Mucosa of stomach (tissue), 1 donor: ENCODE data around the gene GZMA.

Experiments
- H3K27me3 ChIP-seq: one replicate; pipeline ENCODE4 v1.7.0; 2013; ENCODE audit warnings: mild to moderate bottlenecking, low read length; ENCODE audit not compliant: control insufficient read depth, insufficient read depth
- H3K36me3 ChIP-seq: one replicate; pipeline ENCODE4 v1.7.0; 2013; ENCODE audit warnings: low read length; ENCODE audit not compliant: control insufficient read depth, insufficient read depth
- H3K4me1 ChIP-seq: one replicate; pipeline ENCODE4 v1.7.0; 2013; ENCODE audit warnings: mild to moderate bottlenecking, low read length; ENCODE audit not compliant: control insufficient read depth, insufficient read depth
- H3K4me3 ChIP-seq: one replicate; pipeline ENCODE4 v1.7.0; 2013; ENCODE audit warnings: low read length
- H3K9ac ChIP-seq: one replicate; pipeline ENCODE4 v1.7.0; 2013; ENCODE audit warnings: mild to moderate bottlenecking, low read length, moderate library complexity
- H3K9me3 ChIP-seq: one replicate; pipeline ENCODE4 v1.7.0; 2013; ENCODE audit warnings: mild to moderate bottlenecking, low read length, moderate library complexity; ENCODE audit not compliant: control insufficient read depth
- donor health status: Pancreatic carcinoma.

GZMA gene

GRCh38 chr5:55114061-55114460 is 11.6 kb downstream of the GZMA start:
- H3K9me3 ChIP-seq: no peaks in the 10 kb centered on the region
- no peaks in the 10 kb centered on the region for H3K4me1 ChIP-seq
- no peak overlapping the region for H3K9ac ChIP-seq
- no peaks in the 10 kb centered on the region for H3K27me3 ChIP-seq
- no peak overlapping the region for H3K4me3 ChIP-seq
- no peaks in the 10 kb centered on the region for H3K36me3 ChIP-seq

- Histone ChIP-seq H3K4me1 (no peaks in the 10 kb centered on the region), H3K4me3 (no peak overlapping the region), H3K9me3 (no peaks in the 10 kb centered on the region), H3K27me3 (no peaks in the 10 kb centered on the region), H3K36me3 (no peaks in the 10 kb centered on the region), H3K9ac (no peak overlapping the region)
Observed at GRCh38 chr5:55123365-55123764, 20.9 kb downstream of the GZMA start.

- Histone ChIP-seq H3K9me3 (no peaks in the 10 kb centered on the region), H3K27me3 (no peaks in the 10 kb centered on the region), H3K36me3 (no peaks in the 10 kb centered on the region), H3K4me1 (no peaks in the 10 kb centered on the region), H3K4me3 (no peak overlapping the region), H3K9ac (no peak overlapping the region)
Observed at GRCh38 chr5:55134053-55134722, 31.7 kb downstream of the GZMA start.

DNA sequence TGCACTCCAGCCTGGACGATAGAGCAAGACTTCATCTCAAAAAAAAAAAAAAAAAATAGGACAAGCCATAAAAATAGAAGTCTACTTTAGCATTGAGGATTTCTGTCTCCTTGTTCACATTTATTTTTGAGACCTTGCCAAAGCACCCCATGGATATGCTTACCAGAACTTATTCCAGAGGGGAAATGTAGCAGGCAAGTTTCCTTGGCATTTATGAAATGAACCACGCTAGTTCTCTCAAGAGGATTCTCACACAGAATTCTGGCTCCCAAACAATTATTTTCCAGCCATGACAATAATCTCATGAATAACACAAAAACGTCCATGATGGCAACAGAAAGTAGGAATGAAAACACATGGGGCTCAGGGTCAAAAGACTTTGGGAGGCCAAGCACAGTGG is 34.1 kb downstream of the GZMA start:
- Histone ChIP-seq H3K27me3 (no peaks in the 10 kb centered on the region), H3K4me3 (no peak overlapping the region), H3K9me3 (no peaks in the 10 kb centered on the region), H3K4me1 (no peaks in the 10 kb centered on the region), H3K36me3 (no peaks in the 10 kb centered on the region), H3K9ac (no peak overlapping the region)

DNA sequence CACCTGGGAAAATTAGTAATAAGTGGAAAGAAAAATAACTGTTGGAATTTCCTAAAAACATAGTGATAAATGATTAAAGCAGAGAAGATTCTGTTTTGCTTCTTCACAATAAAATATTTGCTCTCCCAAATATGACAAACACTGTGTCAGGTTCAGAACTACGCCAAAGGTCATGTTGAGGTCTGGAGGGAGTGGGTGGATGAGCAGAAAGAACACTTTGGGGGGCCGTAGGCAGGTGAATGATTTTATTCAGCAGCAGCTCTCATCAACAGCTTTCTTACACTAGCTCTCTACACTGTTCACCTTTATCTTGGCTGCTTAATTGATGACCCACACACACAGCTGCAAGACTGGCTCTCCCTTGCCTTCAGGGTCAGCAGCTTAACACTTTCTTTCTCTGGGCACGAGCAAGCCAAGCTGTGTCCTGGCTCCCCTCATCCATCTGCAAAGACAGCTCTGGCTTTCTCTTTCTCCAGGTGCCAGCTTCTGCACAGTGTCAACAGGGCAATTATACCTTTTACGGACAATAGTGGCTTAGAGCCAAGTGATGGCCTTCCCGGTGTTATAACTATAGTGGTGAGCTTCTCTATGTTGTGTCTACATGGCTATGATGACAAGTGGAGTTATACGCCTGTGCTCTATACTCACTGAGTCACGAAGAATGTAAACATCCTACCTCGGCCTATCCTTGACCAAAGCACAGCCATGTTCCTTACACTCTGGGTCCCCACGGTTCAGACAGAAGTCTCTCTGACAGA is 38.6 kb downstream of the GZMA start:
- Histone ChIP-seq H3K4me1 (no peaks in the 10 kb centered on the region), H3K36me3 (no peaks in the 10 kb centered on the region), H3K4me3 (no peak overlapping the region), H3K9ac (no peak overlapping the region), H3K27me3 (no peaks in the 10 kb centered on the region), H3K9me3 (no peaks in the 10 kb centered on the region)

- H3K27me3 ChIP-seq: no peaks in the 10 kb centered on the region
Observed at GRCh38 chr5:55141945-55142690, 39.7 kb downstream of the GZMA start.

DNA sequence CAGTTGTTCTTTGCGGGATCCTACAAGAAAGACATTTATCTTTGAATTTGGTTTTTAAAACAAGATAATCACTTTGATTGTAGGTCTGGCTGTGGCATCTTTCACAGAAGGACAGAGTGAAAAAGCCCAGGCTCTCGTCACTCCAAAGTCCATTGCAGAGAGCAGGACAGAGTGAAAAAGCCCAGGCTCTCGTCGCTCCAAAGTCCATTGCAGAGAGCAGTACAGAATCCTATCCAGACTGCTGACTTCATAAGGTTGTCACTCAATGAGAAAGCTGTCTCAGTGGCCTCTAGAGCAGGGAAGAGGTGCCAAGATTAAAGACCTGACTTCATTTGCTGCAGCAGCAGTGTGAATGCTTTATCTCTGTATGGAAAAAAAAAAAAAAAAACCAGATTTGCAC is 41.2 kb downstream of the GZMA start:
- H3K4me3 ChIP-seq: no peak overlapping the region

More at GRCh38 chr5:55141945-55142690, 39.7 kb downstream of the GZMA start:
- no peak overlapping the region for H3K9ac ChIP-seq
- H3K4me3 ChIP-seq: no peak overlapping the region
- H3K4me1 ChIP-seq: no peaks in the 10 kb centered on the region
- no peaks in the 10 kb centered on the region for H3K36me3 ChIP-seq
- H3K9me3 ChIP-seq: no peaks in the 10 kb centered on the region

GRCh38 chr5:55146080-55146479 is 43.6 kb downstream of the GZMA start:
- H3K27me3 ChIP-seq: no peaks in the 10 kb centered on the region
- H3K4me1 ChIP-seq: no peaks in the 10 kb centered on the region
- H3K4me3 ChIP-seq: no peak overlapping the region
- H3K9me3 ChIP-seq: no peaks in the 10 kb centered on the region
- no peak overlapping the region for H3K9ac ChIP-seq
- H3K36me3 ChIP-seq: no peaks in the 10 kb centered on the region

More for the DNA sequence above, 41.2 kb downstream of the GZMA start:
- Histone ChIP-seq H3K9ac (no peak overlapping the region), H3K4me1 (no peaks in the 10 kb centered on the region), H3K9me3 (no peaks in the 10 kb centered on the region), H3K27me3 (no peaks in the 10 kb centered on the region), H3K36me3 (no peaks in the 10 kb centered on the region)

DNA sequence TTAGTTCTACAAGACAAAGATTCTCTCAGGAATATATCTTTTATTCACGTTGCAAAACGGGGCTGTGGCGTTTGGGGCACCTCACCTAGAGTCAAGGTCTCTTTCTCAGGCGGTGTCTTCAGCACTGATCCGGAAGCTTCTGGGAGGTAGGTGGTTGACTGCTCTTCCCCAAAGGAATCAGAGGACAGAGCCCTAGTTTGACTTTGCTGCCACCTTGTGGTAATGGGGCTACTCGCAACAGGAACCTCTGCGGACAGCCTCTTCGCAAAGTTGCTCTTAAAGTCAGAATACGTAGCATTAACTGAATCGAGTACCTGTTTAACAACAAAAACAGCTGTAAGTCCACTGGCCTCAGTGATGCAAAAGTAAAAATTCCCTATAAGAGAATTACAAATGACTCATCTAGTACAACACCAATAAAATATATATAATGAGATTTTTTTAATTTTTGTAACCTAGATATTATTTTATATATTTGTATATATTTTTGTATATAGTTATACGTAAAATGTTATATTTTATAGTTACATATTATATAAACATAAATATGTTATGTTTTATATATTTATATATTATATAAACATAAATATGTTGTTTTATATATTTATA is 44.2 kb downstream of the GZMA start:
- H3K9ac ChIP-seq: no peak overlapping the region
- no peaks in the 10 kb centered on the region for H3K36me3 ChIP-seq
- H3K27me3 ChIP-seq: no peaks in the 10 kb centered on the region
- H3K9me3 ChIP-seq: no peaks in the 10 kb centered on the region
- no peaks in the 10 kb centered on the region for H3K4me1 ChIP-seq
- no peak overlapping the region for H3K4me3 ChIP-seq

GRCh38 chr5:55149308-55149795 is 46.9 kb downstream of the GZMA start:
- Histone ChIP-seq H3K9ac (no peak overlapping the region), H3K27me3 (no peaks in the 10 kb centered on the region), H3K9me3 (no peaks in the 10 kb centered on the region), H3K4me1 (no peaks in the 10 kb centered on the region), H3K36me3 (no peaks in the 10 kb centered on the region), H3K4me3 (no peak overlapping the region)

DNA sequence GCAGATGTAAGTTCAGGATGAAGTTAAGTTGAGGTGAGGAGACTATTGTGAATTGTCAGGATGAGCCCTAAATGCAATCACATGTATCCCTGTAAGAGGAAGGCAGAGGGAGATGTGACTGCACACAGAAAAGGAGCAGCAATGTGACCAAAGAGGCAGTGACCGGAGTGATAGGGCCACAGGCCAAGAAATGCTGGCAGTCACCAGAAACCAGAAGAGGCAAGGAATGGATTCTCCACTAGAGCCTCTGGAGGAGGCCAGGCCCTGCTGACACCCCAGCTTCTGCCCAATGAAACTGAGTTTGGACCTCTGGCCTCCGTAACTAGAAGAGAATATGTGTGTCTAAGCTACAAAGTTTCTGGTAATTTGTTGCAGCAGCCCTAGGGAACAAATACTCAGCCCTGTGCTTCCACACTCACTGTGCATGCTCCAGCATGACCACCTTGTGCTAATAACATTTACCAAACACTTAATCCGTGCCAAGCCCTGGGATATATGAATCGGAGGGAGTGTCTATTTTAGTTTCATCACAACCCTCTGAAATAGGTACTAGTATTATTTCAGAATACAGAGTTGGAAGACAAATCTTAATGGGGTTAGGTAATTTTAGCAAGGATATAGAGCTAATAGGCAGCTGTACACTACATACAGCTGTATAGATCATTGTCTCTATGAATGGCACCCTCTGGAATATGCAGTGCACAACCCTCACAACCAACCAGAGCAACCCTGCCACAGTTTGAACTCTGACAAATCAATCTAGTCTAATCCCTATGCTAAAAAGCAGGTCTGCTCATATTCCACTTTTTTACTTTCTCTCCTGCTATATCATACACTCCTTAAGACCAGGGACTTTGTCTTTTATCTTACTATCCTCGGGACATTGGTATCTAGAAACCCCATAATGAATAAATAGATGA is 49.7 kb downstream of the GZMA start:
- no peaks in the 10 kb centered on the region for H3K27me3 ChIP-seq
- H3K4me1 ChIP-seq: no peaks in the 10 kb centered on the region
- H3K36me3 ChIP-seq: no peaks in the 10 kb centered on the region
- H3K9ac ChIP-seq: no peak overlapping the region
- H3K4me3 ChIP-seq: no peak overlapping the region
- H3K9me3 ChIP-seq: no peaks in the 10 kb centered on the region
